Nephron (organoid): ENCODE results near the gene KLHL41.

ENCODE experiments used
- H3K27ac Mint-ChIP-seq, 3 experiments: 2 replicates each; pipeline ENCODE4 v1.8.0; 2020; ENCODE audit warnings: mixed read lengths in 3 of 3, mild to moderate bottlenecking in 2 of 3, moderate library complexity in 1 of 3
- H3K27me3 Mint-ChIP-seq: 2 replicates; pipeline ENCODE4 v1.8.0; 2021; ENCODE audit warnings: low read depth, mild to moderate bottlenecking, moderate library complexity, mixed read lengths
- H3K36me3 Mint-ChIP-seq: 2 replicates; pipeline ENCODE4 v1.8.0; 2020; ENCODE audit warnings: low read depth, mixed read lengths
- H3K4me1 Mint-ChIP-seq: 2 replicates; pipeline ENCODE4 v1.8.0; 2020; ENCODE audit warnings: mixed read lengths
- H3K4me3 Mint-ChIP-seq, 3 experiments: 2 replicates each; pipeline ENCODE4 v1.8.0; 2020; ENCODE audit warnings: mild to moderate bottlenecking in 3 of 3, mixed read lengths in 3 of 3, moderate library complexity in 2 of 3
- H3K9me3 Mint-ChIP-seq: 2 replicates; pipeline ENCODE4 v1.8.0; 2020; ENCODE audit warnings: mixed read lengths
- CTCF ChIP-seq, 3 experiments: fragments of 200-600 bp; sonication (generic); IDR thresholded peaks; one replicate each; pipeline ENCODE4 v1.5.0; 2021; ENCODE audit warnings: antibody characterized with exemption in 3 of 3; ENCODE audit not compliant: unreplicated experiment in 3 of 3

Gene KLHL41

GRCh38 chr2:169509298-169509885 is at the start of gene KLHL41:
Gene KLHL41, plus strand, starts transcription at chr2:169509702. Its CDS starts 77 bp downstream, at chr2:169509779.
- Mint-ChIP-seq H3K4me1 (peaks cover 22% of the 10 kb centered on the region), H3K4me3 (peak within 1 kb of the TSS; percentile 63 to 97 (median 85)), H3K9me3 (no peaks in the 10 kb centered on the region), H3K27me3 (no peaks in the 10 kb centered on the region), H3K36me3 (peaks cover 29% of the 10 kb centered on the region), H3K27ac (peak within 1 kb of the TSS; percentile 67 to 92 (median 88))
- TF ChIP-seq CTCF (IDR thresholded peaks at IDR 0.05; ENCODE audit: unreplicated experiment in 3 of 3): no peak

- Mint-ChIP-seq H3K36me3 (no peaks in the 10 kb centered on the region), H3K9me3 (peaks cover 5% of the 10 kb centered on the region), H3K4me1 (no peaks in the 10 kb centered on the region), H3K27ac (no peak overlapping the region), H3K27me3 (peaks cover 5% of the 10 kb centered on the region), H3K4me3 (no peak overlapping the region)
- TF ChIP-seq CTCF (IDR thresholded peaks at IDR 0.05; ENCODE audit: unreplicated experiment in 3 of 3): no peak
These were observed 48.4 kb upstream of the KLHL41 start for GRCh38 chr2:169461143-169461542.

- Mint-ChIP-seq H3K27ac (no peak overlapping the region), H3K27me3 (peaks cover 5% of the 10 kb centered on the region), H3K4me3 (no peak overlapping the region), H3K9me3 (peaks cover 2% of the 10 kb centered on the region), H3K36me3 (no peaks in the 10 kb centered on the region), H3K4me1 (no peaks in the 10 kb centered on the region)
- no peak for TF ChIP-seq CTCF (IDR thresholded peaks at IDR 0.05; ENCODE audit: unreplicated experiment in 3 of 3)
These were observed 46.4 kb upstream of the KLHL41 start for GRCh38 chr2:169462896-169463695.

GRCh38 chr2:169464466-169464865 is 45.0 kb upstream of the KLHL41 start:
- Mint-ChIP-seq H3K9me3 (no peaks in the 10 kb centered on the region), H3K27me3 (peaks cover 3% of the 10 kb centered on the region), H3K4me3 (no peak overlapping the region), H3K27ac (no peak overlapping the region), H3K36me3 (no peaks in the 10 kb centered on the region), H3K4me1 (no peaks in the 10 kb centered on the region)
- TF ChIP-seq CTCF (IDR thresholded peaks at IDR 0.05; ENCODE audit: unreplicated experiment in 3 of 3): no peak

- H3K4me3 Mint-ChIP-seq: no peak overlapping the region
- H3K4me1 Mint-ChIP-seq: no peaks in the 10 kb centered on the region
- no peaks in the 10 kb centered on the region for H3K36me3 Mint-ChIP-seq
- no peak for TF ChIP-seq CTCF (IDR thresholded peaks at IDR 0.05; ENCODE audit: unreplicated experiment in 3 of 3)
- no peaks in the 10 kb centered on the region for H3K27me3 Mint-ChIP-seq
- H3K9me3 Mint-ChIP-seq: no peaks in the 10 kb centered on the region
- no peak overlapping the region for H3K27ac Mint-ChIP-seq
These were observed 44.6 kb upstream of the KLHL41 start for GRCh38 chr2:169464882-169465281.
